HUDEP-2 (cell line): ENCODE measurements around the gene CSNK2A2.

Experiments used
- DNase-seq, 76 experiments: peaks; one replicate each; lab custom pipeline; 2025; ENCODE audit not compliant: unreplicated experiment in 76 of 76; lab: John Stamatoyannopoulos, UW

CSNK2A2 gene

DNA sequence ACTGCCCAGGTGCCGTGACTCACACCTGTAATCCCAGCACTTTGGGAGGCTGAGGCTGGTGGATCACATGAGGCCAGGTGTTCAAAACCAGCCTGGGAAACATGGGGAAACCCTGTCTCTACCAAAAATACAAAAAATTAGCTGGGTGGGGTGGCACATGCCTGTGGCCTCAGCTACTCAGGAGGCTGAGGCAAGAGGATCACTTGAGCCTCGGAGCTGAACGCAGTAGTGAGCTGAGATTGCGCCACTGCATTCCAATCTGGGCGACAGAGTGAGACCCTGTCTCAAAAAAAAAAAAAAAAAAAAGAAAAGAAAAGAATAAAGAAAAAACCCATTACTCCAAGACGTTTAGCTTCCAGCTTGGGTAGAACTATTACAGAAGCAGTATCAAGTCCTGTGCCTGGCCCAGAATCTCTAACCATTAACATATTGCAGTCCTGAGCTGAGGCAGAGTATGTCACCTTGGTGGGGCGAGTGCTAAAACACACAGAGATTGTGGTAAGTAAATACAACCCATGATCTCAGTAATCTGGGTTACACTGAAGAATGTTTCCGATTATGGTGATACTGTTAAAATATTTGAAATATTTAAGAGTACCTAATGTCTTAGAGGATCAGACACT is 45.5 kb downstream of the CSNK2A2 start:
- DNase-seq = no peak

DNA sequence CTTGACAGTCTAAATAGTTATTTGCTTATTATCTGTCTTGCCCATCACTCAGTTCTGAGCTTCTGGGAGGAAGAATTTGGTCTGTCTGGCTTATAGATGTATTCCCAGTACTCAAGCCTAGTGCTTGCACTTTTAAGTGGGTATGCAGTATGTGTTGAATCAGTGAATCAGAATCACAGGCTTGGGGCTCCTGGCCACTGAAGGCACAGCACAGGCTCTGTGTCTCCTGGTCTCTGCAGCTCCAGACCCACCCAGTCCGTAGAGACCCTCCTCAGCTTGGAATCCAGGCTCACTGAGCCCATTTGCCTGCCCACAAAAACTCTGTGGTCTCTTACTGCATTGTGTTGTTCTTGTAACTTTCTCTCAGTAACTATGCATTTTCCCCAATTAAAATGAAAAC is 49.4 kb downstream of the CSNK2A2 start:
- DNase-seq = no peak

GRCh38 chr16:58148099-58148498 is 49.8 kb downstream of the CSNK2A2 start:
- no peak for DNase-seq

DNA sequence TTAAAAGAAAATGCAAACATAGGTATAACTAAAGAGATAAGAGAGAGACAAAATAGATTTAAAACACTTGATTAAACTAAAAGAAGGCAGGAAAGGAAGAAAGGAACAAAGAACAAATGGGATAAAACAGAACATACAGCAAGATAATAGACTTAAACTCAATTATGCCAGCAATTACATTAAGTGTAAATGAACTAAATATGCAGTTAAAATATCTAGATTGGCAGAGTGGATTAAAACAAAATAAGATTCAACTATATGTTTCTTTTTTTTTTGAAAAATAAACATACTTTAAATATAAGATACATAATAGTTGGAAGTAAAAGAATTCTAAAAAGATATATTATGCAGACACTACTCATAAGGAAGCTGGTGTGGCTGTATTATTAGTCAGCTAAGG is 59.1 kb downstream of the CSNK2A2 start:
- DNase-seq = no peak

GRCh38 chr16:58137581-58137980 is 60.3 kb downstream of the CSNK2A2 start:
- DNase-seq = no peak

- peak in 75 of 76 experiments; percentile 48 to 100 (median 99) for DNase-seq
These were observed 68.6 kb downstream of the CSNK2A2 start, which contains the start of gene CFAP20 for GRCh38 chr16:58129097-58129936. Gene CFAP20, minus strand, starts transcription at chr16:58129381. Its CDS starts 266 bp downstream, at chr16:58129115.

DNA sequence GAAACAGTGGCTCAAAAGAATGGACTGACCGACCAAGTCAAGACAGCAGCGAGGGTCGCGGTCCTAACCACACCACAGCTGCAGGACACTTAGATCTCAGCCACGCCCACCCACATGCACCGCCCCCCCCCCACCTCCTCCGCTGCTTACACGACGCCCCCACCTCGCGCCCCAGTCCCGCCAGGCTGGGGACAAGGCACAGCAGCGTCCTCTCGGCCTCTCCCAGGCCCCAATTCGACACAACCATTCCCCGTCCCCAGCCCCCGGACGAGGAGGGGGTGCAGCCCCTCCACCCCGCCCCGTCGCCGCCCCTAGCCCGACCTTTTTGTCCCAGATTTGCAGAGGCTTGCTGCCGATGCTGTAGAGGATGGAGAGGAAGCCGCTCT is 69.2 kb downstream of the CSNK2A2 start:
- peak in 5 of 76 experiments; percentile 2 to 17 (median 16) for DNase-seq

DNA sequence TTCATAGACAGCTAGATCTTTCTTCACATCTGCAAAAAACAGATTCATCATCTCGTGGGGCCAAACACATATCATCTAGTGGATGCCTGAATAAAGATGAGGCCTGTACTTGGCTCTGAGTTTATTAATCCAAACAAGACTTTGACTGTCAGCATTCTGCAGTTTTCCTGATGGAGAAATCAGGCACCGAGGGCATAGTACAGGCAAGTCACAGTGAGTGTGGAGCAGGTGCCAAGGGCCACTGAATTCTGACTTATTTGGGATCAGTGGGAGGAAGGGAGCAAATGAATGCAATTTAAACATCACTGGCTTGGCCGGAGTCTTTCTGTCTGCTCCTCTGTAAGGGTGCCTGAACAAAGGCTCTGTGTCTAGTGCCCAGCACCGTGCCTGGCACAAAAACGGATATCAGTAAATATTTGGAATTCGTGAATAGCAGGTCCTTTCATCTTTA is 69.7 kb downstream of the CSNK2A2 start:
- DNase-seq = no peak

GRCh38 chr16:58127634-58128033 is 70.3 kb downstream of the CSNK2A2 start:
- DNase-seq = peak in 2 of 76 experiments; percentile 5

DNA sequence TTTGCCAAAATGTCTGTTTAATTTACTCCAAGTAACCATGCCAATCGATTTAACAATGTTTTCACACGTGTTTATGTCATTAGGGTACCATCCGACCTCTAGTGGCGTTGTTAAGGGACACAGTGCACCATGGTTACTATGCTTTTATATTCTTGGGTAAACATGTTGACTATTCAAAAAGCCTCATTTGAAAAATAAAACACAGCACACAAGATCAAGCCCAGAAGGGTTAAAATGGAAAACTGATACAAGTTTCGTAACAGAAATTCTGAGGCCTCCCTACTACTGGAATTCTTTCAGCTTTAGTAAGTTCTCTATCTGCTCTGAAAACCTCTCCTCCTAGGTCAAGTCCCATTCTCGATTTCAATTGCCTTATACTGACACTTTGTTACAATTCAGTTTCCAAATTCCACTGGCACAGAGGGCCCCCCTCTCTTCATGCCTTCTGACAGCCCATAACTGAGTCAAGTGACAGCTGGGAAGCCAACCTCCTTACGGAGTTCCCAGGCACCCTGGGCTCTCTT is 70.8 kb downstream of the CSNK2A2 start:
- DNase-seq = peak in 9 of 76 experiments; percentile 4 to 47 (median 15)

DNA sequence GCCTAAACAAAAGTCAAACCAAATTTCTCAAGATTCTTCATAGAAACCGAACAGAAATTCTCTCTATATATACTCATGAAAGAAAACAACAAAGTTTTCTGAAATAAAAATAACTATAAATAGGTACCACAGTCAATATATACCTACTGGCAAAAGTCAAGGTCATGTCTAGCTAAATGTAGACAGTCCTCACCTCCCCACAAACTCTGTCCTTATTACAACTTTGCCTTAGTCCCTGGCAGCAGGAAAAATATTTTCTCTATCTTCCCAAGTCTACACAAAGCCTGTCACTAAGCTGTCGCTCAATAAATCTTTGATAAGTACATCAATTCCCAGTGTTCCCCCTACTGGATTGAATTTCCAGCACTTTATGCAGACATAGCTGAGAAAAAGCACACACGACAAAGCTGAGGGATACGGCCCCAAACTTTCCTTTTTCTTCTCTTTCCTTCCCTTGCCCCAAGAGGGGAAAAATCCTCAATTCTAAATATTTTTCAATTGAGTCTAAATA is 71.4 kb downstream of the CSNK2A2 start:
- no peak for DNase-seq

GRCh38 chr16:58125781-58126335 is 72.0 kb downstream of the CSNK2A2 start:
- no peak for DNase-seq

- no peak for DNase-seq
These were observed 72.9 kb downstream of the CSNK2A2 start for GRCh38 chr16:58125041-58125440.

GRCh38 chr16:58124601-58124915 is 73.3 kb downstream of the CSNK2A2 start:
- no peak for DNase-seq

DNA sequence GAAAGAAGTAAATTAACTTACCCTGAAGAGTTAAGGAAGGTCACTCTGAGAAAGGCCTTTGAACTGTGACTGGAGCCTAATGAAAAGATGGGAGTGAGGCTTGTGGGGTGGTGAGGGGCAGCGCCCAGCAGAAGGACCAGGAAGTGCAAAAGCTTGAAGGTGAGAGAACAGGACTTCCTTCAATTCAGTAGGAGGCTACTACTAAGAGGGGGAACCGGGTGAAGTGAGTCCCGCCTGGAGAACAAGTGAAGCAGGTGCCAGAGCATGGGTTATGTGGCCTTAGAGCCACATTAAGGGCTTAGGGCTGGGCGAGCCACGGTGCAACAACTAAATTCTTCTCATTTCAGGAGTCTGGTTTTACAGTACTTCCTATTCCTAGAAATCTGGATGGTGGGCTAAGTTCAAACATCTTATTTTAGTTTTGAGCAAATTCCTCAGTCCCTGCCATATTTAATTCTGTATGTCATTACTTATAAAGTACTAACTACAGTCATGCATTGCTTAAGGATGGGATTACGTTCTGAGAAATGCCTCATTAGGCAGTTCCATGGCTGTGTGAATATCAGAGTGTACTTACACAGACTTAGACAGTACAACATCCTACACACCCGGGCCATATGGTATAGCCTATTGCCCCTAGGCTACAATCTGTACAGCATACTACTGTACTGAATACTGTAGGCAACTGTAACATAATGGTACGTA is 73.9 kb downstream of the CSNK2A2 start:
- DNase-seq = no peak

DNA sequence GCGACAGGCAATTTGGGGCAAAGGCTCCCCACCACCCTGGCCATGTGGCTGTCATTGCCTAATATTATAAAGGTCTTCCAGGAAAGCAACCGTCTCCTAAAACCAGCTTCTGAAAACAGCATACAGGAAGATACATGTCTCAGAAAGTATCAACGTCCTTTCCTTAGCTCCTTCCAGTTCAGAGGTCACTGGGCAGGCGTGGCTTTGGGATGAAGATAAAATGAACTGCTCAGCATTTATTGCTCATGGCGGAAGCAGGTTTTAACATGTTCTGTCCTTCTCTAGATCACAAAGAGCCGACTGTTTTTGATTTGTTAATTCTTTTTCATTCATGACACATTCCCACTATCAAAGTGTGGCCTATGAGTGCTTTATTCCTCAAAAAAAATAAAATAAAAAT is 76.8 kb downstream of the CSNK2A2 start:
- DNase-seq = no peak

DNA sequence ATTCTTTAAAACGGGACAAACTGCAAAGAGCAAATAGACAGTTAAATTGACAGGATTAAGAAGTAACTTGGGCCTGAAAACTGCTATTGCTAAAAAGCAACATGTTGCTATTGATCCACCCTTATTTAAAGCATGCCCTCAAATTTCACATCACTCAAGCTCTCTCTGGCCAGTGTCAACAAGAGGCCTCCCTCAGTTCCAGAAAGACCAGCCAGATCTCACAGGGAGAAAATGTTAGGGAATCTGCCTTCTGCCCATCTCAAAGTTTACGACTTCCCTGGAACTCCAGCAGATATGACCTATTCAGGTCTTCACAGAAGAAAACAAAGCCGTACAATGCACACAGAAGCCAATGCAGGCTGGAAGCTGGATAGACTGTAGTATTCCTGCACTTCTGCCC is 77.7 kb downstream of the CSNK2A2 start:
- no peak for DNase-seq

GRCh38 chr16:58119509-58119845 is 78.4 kb downstream of the CSNK2A2 start:
- no peak for DNase-seq

DNA sequence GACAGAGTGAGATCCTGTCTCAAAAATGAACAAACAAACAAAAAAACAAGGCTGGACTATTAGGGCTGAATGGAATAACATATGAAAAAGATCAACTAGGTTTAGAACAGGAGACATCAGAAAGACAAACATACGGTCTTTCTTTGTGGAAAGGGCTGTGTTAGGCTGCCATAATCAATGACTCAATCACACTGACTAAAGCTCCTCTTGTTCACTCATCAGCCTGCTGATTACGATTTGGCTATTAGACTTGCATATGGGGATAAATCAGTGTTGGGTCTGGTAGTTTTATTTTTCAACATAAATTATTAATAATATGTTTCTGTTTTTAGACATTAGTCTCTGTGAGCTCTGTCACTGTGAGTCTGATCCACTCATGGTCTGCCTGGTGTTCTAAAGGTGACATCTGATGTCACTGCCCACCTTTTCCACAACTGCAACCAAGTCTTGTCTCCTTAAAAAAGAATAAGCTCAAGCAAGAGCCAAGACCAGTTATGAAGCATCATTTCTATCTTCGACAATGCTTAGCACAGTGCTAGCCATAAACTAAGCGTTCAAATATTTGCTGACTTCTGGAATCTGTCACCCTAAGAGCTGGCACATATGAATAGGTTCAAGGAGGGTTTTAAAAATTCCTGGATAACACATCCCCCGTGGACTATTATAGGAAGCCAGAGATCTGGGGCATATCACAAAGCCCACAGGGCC is 79.0 kb downstream of the CSNK2A2 start:
- no peak for DNase-seq

DNA sequence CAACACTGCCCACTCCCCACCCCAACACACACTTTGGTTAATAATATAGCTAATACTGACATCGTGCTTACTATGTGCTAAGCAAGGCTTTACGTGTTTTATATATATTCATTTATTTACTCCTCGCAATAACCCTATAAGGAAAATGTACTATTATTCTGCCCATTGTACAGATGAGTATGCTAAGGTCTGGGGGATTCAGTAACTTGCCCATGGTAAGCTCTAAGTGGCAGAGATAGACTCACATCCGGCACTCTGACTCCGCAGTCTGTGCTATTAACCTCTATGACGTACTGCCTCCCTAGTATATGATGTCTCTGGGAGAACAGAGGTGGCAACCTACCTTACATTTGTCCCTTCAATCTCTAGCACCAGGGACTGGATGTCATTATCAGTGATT is 81.4 kb downstream of the CSNK2A2 start:
- DNase-seq = no peak
